Transverse colon (tissue), 4 donors: Measurements from ENCODE around the gene PPP6R1.
"Not testable (repeated sequence)": the region's sequence is repeated elsewhere in the genome, so short reads cannot be mapped to it uniquely, and the experiment has no call there.

ENCODE experiments used
- EP300 ChIP-seq: sonication (generic); formaldehyde crosslinking; IDR thresholded peaks from one replicate; pipeline ENCODE4 v1.6.1; 2017; ENCODE audit warnings: antibody characterized with exemption, low read depth
- POLR2A ChIP-seq: fragments of 450-650 bp; IDR thresholded peaks from one replicate; pipeline ENCODE4 v1.6.1; 2016; ENCODE audit warnings: antibody characterized with exemption, mild to moderate bottlenecking, moderate library complexity
- POLR2AphosphoS5 ChIP-seq, 3 donors: sonication (generic); formaldehyde crosslinking; IDR thresholded peaks; one replicate each; pipeline ENCODE4 v1.6.1; 2016; ENCODE audit warnings: antibody characterized with exemption in 3 of 3
- TF ChIP-seq, protein P1 (sequence below), 5 experiments: fragments of 200-600 bp in 3 of 5; fragments of 450-650 bp in 2 of 5; sonication (generic) in 3 of 5; IDR thresholded peaks; 1 replicate in 2 of 5; 2 replicates in 3 of 5; pipeline ENCODE4 v1.5.1; 2016 to 2017; ENCODE audit warnings: antibody characterized with exemption in 5 of 5, inconsistent platforms in 3 of 5, mild to moderate bottlenecking in 2 of 5, moderate library complexity in 1 of 5

GRCh38 chr19:55202199-55202598 lies 56.6 kb downstream of the PPP6R1 start:
- not testable (repeated sequence) for TF ChIP-seq POLR2A; POLR2AphosphoS5 (IDR thresholded peaks at IDR 0.05); EP300
- TF ChIP-seq, protein P1, sequence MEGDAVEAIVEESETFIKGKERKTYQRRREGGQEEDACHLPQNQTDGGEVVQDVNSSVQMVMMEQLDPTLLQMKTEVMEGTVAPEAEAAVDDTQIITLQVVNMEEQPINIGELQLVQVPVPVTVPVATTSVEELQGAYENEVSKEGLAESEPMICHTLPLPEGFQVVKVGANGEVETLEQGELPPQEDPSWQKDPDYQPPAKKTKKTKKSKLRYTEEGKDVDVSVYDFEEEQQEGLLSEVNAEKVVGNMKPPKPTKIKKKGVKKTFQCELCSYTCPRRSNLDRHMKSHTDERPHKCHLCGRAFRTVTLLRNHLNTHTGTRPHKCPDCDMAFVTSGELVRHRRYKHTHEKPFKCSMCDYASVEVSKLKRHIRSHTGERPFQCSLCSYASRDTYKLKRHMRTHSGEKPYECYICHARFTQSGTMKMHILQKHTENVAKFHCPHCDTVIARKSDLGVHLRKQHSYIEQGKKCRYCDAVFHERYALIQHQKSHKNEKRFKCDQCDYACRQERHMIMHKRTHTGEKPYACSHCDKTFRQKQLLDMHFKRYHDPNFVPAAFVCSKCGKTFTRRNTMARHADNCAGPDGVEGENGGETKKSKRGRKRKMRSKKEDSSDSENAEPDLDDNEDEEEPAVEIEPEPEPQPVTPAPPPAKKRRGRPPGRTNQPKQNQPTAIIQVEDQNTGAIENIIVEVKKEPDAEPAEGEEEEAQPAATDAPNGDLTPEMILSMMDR (IDR thresholded peaks at IDR 0.05), result not testable (repeated sequence)
